ENCODE measurements around the gene GLIS2. TPM values are rescaled to one million over a fixed set of nuclear protein-coding genes. Genes with fewer than 3 reads are reported as not detected.

Gene GLIS2
- total RNA-seq, 1 experiment from 2014 or later = 44.2 TPM

- Histone ChIP-seq H3K79me2 (ENCODE audit: low read depth) (peaks cover 27% of the 10 kb centered on the region), H3K9me3 (ENCODE audit: insufficient read depth, low read depth) (no peaks in the 10 kb centered on the region), H3F3A (ENCODE audit: insufficient read depth, low read depth) (peaks cover 32% of the 10 kb centered on the region), H2AFZ (peak overlapping the region; percentile 66), H3K4me2 (peak overlapping the region; percentile 96), H3K27ac (peak overlapping the region; percentile 30), H3K36me3 (ENCODE audit: low read depth) (no peaks in the 10 kb centered on the region), H4K20me1 (ENCODE audit: insufficient read depth) (no peaks in the 10 kb centered on the region), H3K27me3 (ENCODE audit: insufficient read depth, low read depth) (no peaks in the 10 kb centered on the region), H3K4me1 (replicated peaks; ENCODE audit: insufficient read depth) (peaks cover 7% of the 10 kb centered on the region), H3K9me2 (ENCODE audit: insufficient read depth) (no peaks in the 10 kb centered on the region), H3K4me3 (peak overlapping the region; percentile 81)
- CTCF ChIA-PET = interaction anchor here (0.6 to 1.3 kb wide), 5 partner anchors 20 to 119 kb away, joined by 3 to 16 read pairs (median 4); no protein-coding TSS in a partner anchor
- peak; percentile 53 to 80 for DNase-seq
- TF ChIP-seq CTCF (conservative IDR thresholded peaks at IDR 0.05) = peak; percentile 62
- TF ChIP-seq EZH2 (IDR thresholded peaks at IDR 0.05; ENCODE audit: low read depth) = no peak
- intact Hi-C loops (cut with micrococcal nuclease; ENCODE audit: unreplicated experiment) = loop anchor here (2.0 to 10.0 kb wide), 5 partner anchors 17 to 341 kb away; partner anchors contain the start of genes GLIS2 and UBALD1
- BruUV-seq (replicated peaks) = no TSS peak
- POLR2A ChIA-PET (ENCODE audit: unreplicated experiment) = interaction anchor here (0.5 to 0.7 kb wide), 4 partner anchors 55 to 1116 kb away, joined by 3 to 5 read pairs (median 4); no protein-coding TSS in a partner anchor
These were observed 42.0 kb upstream of the GLIS2 start for GRCh38 chr16:4273858-4274311.

- no peak overlapping the region for H3K27ac ChIP-seq
- H2AFZ ChIP-seq = no peak overlapping the region
- H3K9me2 ChIP-seq (ENCODE audit: insufficient read depth) = no peaks in the 10 kb centered on the region
- intact Hi-C loops (cut with micrococcal nuclease; ENCODE audit: unreplicated experiment) = loop anchor here (10.0 kb wide), 1 partner anchor 339 kb away; the partner anchor contains the start of gene UBALD1
- peaks cover 7% of the 10 kb centered on the region for H3K79me2 ChIP-seq (ENCODE audit: low read depth)
- no TSS peak for BruUV-seq (replicated peaks)
- ChIA-PET POLR2A (ENCODE audit: unreplicated experiment) (interaction anchor here (0.6 kb wide), 1 partner anchor 99 kb away, joined by 8 read pairs; no protein-coding TSS in a partner anchor), CTCF (no interaction called here)
- no peak overlapping the region for H3K4me2 ChIP-seq
- no peak for TF ChIP-seq EZH2 (IDR thresholded peaks at IDR 0.05; ENCODE audit: low read depth)
- no peak for TF ChIP-seq CTCF (conservative IDR thresholded peaks at IDR 0.05)
- no peaks in the 10 kb centered on the region for H3K9me3 ChIP-seq (ENCODE audit: insufficient read depth, low read depth)
- H3F3A ChIP-seq (ENCODE audit: insufficient read depth, low read depth) = peaks cover 40% of the 10 kb centered on the region
- H3K4me3 ChIP-seq = no peak overlapping the region
- H3K4me1 ChIP-seq (replicated peaks; ENCODE audit: insufficient read depth) = peaks cover 3% of the 10 kb centered on the region
- no peaks in the 10 kb centered on the region for H3K36me3 ChIP-seq (ENCODE audit: low read depth)
- DNase-seq = no peak
- no peaks in the 10 kb centered on the region for H4K20me1 ChIP-seq (ENCODE audit: insufficient read depth)
- no peaks in the 10 kb centered on the region for H3K27me3 ChIP-seq (ENCODE audit: insufficient read depth, low read depth)
These were observed 40.0 kb upstream of the GLIS2 start for GRCh38 chr16:4275861-4276260.

- Histone ChIP-seq H3K36me3 (ENCODE audit: low read depth) (no peaks in the 10 kb centered on the region), H3F3A (ENCODE audit: insufficient read depth, low read depth) (peaks cover 30% of the 10 kb centered on the region), H3K27me3 (ENCODE audit: insufficient read depth, low read depth) (no peaks in the 10 kb centered on the region), H4K20me1 (ENCODE audit: insufficient read depth) (no peaks in the 10 kb centered on the region), H3K4me2 (no peak overlapping the region), H3K4me3 (no peak overlapping the region), H3K27ac (no peak overlapping the region), H3K79me2 (ENCODE audit: low read depth) (no peaks in the 10 kb centered on the region), H3K9me3 (ENCODE audit: insufficient read depth, low read depth) (no peaks in the 10 kb centered on the region), H3K9me2 (ENCODE audit: insufficient read depth) (no peaks in the 10 kb centered on the region), H2AFZ (no peak overlapping the region), H3K4me1 (replicated peaks; ENCODE audit: insufficient read depth) (no peaks in the 10 kb centered on the region)
- TF ChIP-seq EZH2 (IDR thresholded peaks at IDR 0.05; ENCODE audit: low read depth) = no peak
- TF ChIP-seq CTCF (conservative IDR thresholded peaks at IDR 0.05) = no peak
- DNase-seq = no peak
- POLR2A ChIA-PET (ENCODE audit: unreplicated experiment) = no interaction called here
- CTCF ChIA-PET = interaction anchor here (1.2 kb wide), 1 partner anchor 32 kb away, joined by 3 read pairs; no protein-coding TSS in a partner anchor
- no TSS peak for BruUV-seq (replicated peaks)
- intact Hi-C loops (cut with micrococcal nuclease; ENCODE audit: unreplicated experiment) = loop anchor here (10.0 kb wide), 1 partner anchor 337 kb away; the partner anchor contains the start of gene UBALD1
These were observed 37.8 kb upstream of the GLIS2 start for GRCh38 chr16:4277987-4278513.

Measured in PC-9 (cell line).